Prostate gland (tissue), 2 donors: ENCODE data around the gene SLC11A1.

Experiments used
- POLR2A ChIP-seq: fragments of 450-650 bp; IDR thresholded peaks from one replicate; pipeline ENCODE4 v1.6.1; 2016; ENCODE audit warnings: antibody characterized with exemption, mild to moderate bottlenecking
- POLR2AphosphoS5 ChIP-seq: sonication (generic); formaldehyde crosslinking; IDR thresholded peaks from one replicate; pipeline ENCODE4 v1.6.1; 2017; ENCODE audit warnings: antibody characterized with exemption
- TF ChIP-seq, protein P1 (sequence below), 4 experiments: fragments of 200-600 bp in 2 of 4; fragments of 450-650 bp in 2 of 4; sonication (generic) in 2 of 4; IDR thresholded peaks; 1 replicate in 3 of 4; 2 replicates in 1 of 4; pipeline ENCODE4 v1.5.1; 2016 to 2019; ENCODE audit warnings: antibody characterized with exemption in 4 of 4, mild to moderate bottlenecking in 2 of 4, moderate library complexity in 2 of 4

DNA sequence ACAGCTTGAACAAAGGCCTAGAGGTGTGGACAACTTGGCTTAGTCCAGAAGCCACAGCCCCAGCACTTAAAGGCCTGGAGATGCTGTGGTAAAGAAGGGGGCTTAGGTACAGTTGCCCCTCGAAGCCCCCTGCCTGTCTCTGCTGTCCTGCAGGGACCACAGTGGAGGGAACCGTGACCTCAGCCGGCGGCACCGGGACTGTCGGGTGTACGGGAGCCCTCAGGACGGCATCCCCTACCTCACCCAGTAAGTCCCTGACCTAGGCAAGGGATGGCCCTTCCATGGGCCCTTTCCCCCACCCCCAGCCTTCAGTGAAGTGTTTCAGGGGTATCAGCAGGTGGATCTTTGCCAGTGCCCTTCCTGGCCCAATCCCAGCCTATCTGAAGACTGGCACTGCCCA, 40.7 kb upstream of the SLC11A1 start:
- TF ChIP-seq, protein P1, sequence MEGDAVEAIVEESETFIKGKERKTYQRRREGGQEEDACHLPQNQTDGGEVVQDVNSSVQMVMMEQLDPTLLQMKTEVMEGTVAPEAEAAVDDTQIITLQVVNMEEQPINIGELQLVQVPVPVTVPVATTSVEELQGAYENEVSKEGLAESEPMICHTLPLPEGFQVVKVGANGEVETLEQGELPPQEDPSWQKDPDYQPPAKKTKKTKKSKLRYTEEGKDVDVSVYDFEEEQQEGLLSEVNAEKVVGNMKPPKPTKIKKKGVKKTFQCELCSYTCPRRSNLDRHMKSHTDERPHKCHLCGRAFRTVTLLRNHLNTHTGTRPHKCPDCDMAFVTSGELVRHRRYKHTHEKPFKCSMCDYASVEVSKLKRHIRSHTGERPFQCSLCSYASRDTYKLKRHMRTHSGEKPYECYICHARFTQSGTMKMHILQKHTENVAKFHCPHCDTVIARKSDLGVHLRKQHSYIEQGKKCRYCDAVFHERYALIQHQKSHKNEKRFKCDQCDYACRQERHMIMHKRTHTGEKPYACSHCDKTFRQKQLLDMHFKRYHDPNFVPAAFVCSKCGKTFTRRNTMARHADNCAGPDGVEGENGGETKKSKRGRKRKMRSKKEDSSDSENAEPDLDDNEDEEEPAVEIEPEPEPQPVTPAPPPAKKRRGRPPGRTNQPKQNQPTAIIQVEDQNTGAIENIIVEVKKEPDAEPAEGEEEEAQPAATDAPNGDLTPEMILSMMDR (IDR thresholded peaks at IDR 0.05), result no peak
- TF ChIP-seq POLR2AphosphoS5, result no peak
- no peak for TF ChIP-seq POLR2A
